ENCODE measurements around the gene ABR.
A peak's percentile ranks its signal among the peaks of the same experiment; 100 is the strongest.
"Not testable (repeated sequence)": the region's sequence is repeated elsewhere in the genome, so short reads cannot be mapped to it uniquely, and the experiment has no call there.

Gene ABR

DNA sequence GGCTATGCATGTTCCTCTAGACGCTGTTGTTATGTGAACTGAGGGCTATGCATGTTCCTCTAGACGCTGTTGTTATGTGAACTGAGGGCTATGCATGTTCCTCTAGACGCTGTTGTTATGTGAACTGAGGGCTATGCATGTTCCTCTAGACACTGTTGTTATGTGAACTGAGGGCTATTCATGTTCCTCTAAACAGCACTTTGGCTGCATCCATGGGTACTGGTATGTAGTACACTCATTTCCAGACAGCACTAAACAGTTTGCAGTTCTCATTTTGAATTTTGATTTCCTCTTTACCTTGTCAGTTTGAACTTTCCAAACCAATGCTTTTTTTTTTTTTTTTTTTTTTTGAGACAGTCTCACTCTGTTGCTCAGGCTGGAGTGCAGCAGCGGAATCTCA is 114.4 kb downstream of the ABR start:
- not testable (repeated sequence) for DNase-seq

- DNase-seq: peak; percentile 56
These were observed 118.8 kb downstream of the ABR start for GRCh38 chr17:1060991-1061390.

GRCh38 chr17:1059131-1059795 is 120.5 kb downstream of the ABR start:
- DNase-seq: no peak

DNA sequence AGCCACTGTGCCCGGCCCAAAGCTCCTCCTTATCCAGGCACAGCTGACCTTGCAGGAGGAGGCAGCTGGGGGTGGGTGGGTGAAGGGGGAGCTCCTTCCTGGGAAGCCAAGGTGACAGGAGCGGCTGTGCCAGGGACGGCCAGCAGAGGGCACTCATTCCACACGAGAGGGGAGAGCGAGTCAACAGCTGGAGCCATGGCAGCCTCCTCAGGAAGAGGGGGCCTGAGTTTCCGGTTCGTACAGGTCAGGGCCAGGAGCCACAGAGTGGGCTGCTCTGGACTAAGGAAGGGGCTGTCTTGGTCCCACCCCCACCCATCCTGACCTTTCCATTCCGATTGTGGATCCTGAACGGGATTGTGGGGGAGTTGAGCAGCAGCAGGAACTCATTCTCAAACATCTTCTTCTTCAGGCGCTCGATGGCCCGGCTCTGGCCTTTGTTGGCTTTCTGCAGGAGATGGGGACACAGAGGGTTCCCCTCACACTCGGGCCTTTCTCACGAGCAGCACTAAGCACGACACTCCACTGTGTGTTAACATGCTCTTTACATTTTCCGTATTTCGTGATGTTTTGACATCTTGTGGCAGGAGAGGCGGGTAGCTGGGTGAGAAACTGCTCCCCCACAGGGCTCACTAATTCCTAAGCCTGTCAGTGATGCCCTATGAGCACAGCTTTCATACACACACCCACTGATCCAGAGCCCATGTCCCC is 121.2 kb downstream of the ABR start:
- peak; percentile 59 for DNase-seq

DNA sequence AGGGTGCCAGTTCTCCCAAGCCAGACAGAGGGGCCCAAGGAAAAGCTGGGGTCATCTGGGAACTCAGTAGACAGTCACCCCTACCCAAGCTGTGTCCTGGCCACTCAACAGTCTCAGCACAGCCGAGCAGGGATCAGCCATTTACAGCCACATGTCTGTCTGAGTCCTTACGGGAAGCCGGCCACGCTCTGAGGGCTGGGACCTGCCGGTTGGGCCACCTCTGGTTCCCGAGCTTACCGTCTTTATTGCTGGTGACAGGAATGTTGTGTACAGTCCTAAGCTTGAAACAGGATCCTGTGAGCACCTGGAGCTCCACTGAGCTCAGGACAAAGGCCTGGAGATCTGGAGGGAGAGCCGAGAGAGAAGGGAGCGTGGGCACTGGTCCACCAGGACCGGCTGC is 123.0 kb downstream of the ABR start:
- no peak for DNase-seq

GRCh38 chr17:1055751-1056645 is 123.8 kb downstream of the ABR start:
- DNase-seq: peak; percentile 44

- DNase-seq: no peak
These were observed 124.5 kb downstream of the ABR start for GRCh38 chr17:1055231-1055630.

DNA sequence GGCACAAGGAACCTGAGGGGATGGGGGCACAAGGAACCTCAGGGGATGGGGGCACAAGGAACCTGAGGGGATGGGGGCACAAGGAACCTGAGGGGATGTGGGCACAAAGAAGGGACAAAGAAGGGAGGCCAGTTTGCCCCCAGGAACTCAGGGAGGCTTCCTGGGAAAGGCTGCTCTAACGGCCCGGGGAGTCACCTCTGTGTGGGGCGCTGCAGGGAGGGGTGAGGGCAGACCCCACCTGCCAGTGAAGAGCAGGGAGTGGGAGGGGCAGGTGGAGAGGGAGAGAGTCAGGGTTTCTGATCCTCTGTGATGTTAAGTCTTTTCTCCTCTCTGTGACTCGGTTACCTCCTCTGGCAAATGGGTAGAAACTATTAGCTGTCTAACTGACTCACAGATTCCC is 125.1 kb downstream of the ABR start:
- DNase-seq: no peak

DNA sequence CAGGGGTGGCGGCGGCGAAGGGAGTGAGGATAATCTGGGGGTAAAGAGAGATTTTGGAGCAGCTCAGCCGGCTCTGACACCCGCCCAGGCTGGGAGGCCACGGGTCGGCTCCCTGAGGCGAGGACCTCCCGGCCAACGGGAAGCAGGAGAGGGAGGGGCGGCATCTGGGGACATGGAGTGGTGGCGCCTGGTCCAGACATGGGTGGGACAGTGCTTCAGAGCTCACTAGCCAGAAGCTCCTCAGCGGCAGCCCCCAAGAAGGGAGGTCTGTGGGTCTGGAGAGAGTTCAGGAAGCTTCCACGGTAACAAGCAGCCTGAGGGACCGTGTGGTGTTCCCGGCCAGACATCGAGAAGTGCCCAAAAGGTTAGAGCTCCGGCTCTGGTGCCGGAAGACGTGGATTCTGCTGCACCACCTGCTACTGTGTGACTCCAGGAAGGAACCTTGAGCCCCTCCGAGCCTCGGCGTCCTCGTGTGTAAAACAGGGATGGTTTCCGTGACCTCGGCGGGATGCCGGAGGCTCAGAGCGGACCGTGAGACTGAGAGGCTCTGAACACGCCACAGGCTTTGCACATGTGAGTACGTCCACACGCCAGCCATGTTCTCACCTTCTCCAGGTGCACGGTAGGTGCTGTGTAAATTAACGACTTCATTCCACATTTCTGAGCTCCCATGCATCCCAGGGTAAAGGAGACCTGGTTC is 126.0 kb downstream of the ABR start:
- no peak for DNase-seq

DNA sequence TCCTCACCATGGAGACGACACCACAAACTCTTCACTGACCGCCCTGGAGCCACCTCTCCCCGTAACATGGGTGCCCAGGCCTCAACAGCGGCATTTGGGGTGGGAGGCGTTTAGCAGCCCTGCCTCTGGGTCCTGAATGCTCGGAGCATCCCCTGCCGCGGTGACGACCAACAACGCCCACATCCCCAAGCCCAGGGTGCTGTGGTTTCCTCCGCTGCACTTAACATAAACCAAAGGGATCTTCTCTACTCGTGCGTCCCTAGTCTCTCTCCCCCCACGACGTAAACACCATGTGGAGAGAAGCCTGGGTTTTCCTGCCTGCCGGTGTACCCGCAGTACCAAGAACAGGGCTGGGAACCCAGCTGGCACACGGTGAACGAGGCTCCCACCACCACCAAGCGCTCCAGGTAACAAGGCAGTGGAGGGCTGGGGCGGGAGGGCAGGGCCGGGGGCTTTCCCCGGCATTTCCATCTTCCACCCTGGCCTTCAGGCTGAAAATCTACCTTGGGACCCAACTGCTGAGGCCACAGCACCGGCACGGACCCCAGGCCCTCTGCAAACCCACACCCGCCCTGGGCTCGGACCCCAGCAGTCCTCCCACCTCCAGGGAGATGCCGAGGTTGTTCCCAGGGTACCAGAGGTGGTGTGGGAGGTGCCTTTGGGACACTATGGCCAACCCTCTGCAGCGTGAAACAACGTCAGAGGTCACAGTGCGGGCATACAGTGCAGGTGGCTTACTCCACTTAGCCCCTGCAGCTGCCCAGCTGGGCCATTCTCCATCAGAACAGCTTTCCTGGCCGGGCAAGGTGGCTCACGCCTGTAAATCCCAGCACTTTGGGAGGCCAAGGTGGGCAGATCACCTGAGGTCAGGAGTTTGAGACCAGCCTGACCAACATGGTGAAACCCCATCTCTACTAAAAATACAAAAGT is 128.5 kb downstream of the ABR start:
- DNase-seq: no peak

- no peak for DNase-seq
These were observed 129.4 kb downstream of the ABR start for GRCh38 chr17:1050246-1050995.

DNA sequence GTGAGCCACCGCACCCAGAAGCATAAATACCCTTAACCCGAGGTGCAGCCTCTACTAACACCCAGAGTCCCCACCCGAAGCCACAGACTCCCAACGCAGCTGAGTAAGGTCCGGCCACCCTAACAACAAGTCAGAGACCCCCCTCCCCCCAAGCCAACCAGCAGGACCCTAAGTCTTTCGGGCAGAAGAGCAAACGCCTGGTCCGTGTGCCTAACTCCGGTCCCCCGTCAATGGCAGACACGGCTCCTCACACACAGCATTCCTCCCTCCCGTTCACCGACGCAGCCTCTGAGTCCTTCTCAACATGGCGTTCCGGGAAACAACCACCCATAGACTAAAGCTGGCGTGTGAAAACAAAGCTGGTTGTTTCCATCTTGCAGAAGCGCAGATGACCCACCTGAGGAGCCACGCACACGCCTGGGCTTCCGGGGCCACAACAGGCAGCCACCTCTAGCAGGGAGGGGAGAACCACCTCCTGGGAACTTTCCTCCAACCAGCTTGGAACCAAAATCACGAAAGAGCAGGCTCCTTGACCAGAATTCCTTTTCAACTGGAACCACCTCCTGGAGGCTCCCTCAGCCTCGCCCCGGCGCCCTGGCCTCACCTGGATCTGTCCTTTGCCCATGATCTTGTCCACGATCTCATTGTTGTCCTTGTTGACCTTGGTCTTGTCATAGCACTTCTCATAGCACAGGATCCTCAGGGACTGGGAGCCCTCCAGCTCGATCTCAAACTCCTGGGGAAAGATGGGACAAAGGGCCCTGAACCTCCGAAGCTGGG is 130.1 kb downstream of the ABR start:
- DNase-seq: no peak

DNA sequence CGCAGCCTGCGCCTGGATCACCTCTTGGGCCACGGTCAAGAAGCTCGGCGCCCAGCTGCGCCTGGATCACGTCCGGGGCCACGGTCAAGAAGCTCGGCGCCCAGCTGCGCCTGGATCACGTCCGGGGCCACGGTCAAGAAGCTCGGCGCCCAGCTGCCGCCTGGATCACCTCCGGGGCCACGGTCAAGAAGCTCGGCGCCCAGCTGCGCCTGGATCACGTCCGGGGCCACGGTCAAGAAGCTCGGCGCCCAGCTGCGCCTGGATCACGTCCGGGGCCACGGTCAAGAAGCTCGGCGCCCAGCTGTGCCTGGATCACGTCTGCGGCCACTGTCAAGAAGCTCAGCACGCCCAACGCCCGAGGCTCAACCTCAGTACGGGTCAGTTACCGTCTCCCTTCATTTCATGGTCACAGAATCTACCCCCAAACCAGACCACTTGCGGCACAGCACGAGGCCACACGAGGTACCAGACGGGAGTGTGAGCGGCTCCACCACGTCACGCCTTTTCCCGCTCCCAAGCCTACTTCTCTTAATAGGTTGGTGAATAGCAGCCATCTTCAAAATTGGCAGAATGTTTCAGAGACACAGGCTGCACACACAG is 131.2 kb downstream of the ABR start:
- DNase-seq: not testable (repeated sequence)

DNA sequence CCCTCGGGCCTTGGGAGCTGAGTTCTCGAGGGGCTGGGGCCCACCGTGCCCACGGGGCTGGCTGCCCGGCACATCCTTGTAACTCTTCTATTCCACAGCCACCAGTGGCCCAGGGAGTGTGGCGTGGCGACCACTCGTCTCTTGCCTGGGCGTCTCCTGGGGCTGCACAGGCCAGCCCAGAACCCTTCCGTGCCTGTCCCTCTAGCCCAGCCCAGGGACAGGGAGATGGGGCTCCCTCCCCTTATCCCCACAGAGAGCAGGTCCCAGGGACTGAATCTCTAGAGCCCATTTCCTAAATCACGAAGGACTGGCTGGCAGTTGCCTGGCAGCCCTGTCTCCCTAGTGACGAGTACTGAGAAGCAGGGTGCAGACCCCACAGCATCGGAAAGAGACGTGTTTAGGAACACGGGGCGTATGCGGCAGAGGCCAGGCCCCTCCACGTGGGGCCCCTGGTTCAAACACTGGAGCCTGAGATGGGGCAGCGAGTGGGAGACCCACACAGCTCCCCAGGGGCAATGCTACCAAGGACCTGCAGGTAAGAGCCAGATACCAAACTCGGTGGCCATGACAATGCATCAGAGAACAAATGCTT is 131.8 kb downstream of the ABR start:
- no peak for DNase-seq

GRCh38 chr17:1047177-1047878 is 132.5 kb downstream of the ABR start:
- no peak for DNase-seq

GRCh38 chr17:1045456-1045855 is 134.3 kb downstream of the ABR start:
- no peak for DNase-seq

GRCh38 chr17:1044387-1045009 is 135.3 kb downstream of the ABR start:
- not testable (repeated sequence) for DNase-seq

DNA sequence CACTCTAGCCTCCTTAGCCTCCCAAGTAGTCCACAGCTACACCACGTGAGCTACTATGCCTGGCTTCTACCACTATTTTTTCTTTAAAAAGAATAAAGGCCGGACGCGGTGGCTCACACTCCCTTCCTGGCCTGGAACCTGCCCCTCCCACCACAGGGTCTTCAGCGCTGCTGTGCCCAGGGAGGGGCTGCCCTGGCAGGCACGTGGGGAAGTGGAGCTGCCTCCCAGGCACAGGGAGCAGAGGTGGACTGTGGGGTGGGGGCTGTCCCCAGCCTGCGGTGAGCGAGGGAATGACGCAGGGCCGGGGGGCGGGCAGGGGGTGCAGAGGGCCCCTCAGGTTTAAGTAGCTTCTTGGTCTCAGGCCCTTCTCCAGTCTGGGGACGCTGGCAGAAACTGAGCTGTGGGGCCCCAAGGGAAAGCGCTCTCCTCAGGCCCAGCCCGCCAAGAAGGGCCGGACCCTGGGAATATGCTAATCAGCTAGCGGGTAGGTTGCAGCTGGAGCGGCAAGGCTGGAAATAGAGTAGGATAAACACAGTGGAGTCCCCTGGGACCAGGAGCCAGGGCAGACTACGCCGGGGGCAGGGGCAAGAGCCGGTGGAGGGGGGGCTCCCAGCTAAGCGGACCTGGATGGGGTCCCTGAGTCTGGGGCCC is 136.1 kb downstream of the ABR start:
- no peak for DNase-seq
